GM12878 (cell line): ENCODE measurements around the gene HOATZ. TPM values are rescaled to one million over a fixed set of nuclear protein-coding genes. Genes with fewer than 3 reads are reported as not detected.

ENCODE experiments used
- ASH2L ChIP-seq: fragments of 300-600, 200-600 bp; sonication (generic); IDR thresholded peaks from 2 replicates; pipeline ENCODE4 v1.6.1; 2017; ENCODE audit warnings: low read depth, mild to moderate bottlenecking, borderline replicate concordance
- KAT2A ChIP-seq: conservative IDR thresholded peaks from 2 replicates; pipeline ENCODE4 v1.6.1; 2011; ENCODE audit warnings: low read depth, low read length; ENCODE audit not compliant: control insufficient read depth
- NR2C1 ChIP-seq: fragments of 450-650 bp; IDR thresholded peaks from 2 replicates; pipeline ENCODE4 v1.6.1; 2017; ENCODE audit warnings: antibody characterized with exemption, mild to moderate bottlenecking, moderate library complexity
- NRF1 ChIP-seq: conservative IDR thresholded peaks from 2 replicates; pipeline ENCODE4 v1.6.1; 2011; ENCODE audit warnings: mild to moderate bottlenecking, low read depth, low read length, improper control_type of control experiment
- SMARCA5 ChIP-seq: fragments of 450-650 bp; IDR thresholded peaks from 2 replicates; pipeline ENCODE4 v1.6.1; 2017; ENCODE audit warnings: mild to moderate bottlenecking
- ZNF217 ChIP-seq: fragments of 450-650 bp; IDR thresholded peaks from 2 replicates; pipeline ENCODE4 v1.6.1; 2017; ENCODE audit warnings: antibody characterized with exemption, mild to moderate bottlenecking
- polyA plus RNA-seq, 11 experiments: library from polyadenylated mRNA; depleted of rRNA in 4 of 11; unstranded in 6 of 11; stranded (reverse) in 5 of 11; fragments of >200 nt; fragmentation: Nextera tagmentation in 4 of 11; fragmentation: Illumina TruSeq in 1 of 11; extraction: Ambion mirVana in 4 of 11; extraction: Trizol in 1 of 11; gene quantifications; 1 replicate in 1 of 11; 2 replicates in 10 of 11; pipeline versions ENCODE4 v1.2.1 to v1.2.3, GENCODE V29; 2011 to 2016; ENCODE audit warnings: inconsistent platforms in 2 of 11, missing spikeins in 2 of 11, low read depth in 1 of 11
- total RNA-seq, 4 experiments: library from RNA; depleted of rRNA in 3 of 4; stranded (reverse); fragments of >200 nt in 3 of 4; fragmentation: Illumina TruSeq in 1 of 4; extraction: Trizol in 1 of 4; gene quantifications; 2 replicates each; pipeline versions ENCODE4 v1.2.1 to v1.2.3, GENCODE V29; 2013 to 2021
- TF ChIP-seq, protein P1 (sequence below): fragments of 450-650 bp; IDR thresholded peaks from 2 replicates; pipeline ENCODE4 v1.6.1; 2017; ENCODE audit warnings: mild to moderate bottlenecking, moderate library complexity
- TF ChIP-seq, protein P2 (sequence below): fragments of 150-350 bp; IDR thresholded peaks from 2 replicates; pipeline ENCODE4 v1.6.1; 2014; ENCODE audit warnings: mild to moderate bottlenecking, low read depth, low read length
- TF ChIP-seq, protein P3 (sequence below): IDR thresholded peaks from 2 replicates; pipeline ENCODE4 v1.6.1; 2011; ENCODE audit warnings: borderline replicate concordance, low read depth, mild to moderate bottlenecking, moderate library complexity, mixed read lengths, low read length; ENCODE audit not compliant: insufficient read depth; ENCODE audit errors: extremely low read length
- TF ChIP-seq, protein P4 (sequence below): fragments of 450-650 bp; IDR thresholded peaks from 2 replicates; pipeline ENCODE4 v1.6.1; 2016; ENCODE audit warnings: mild to moderate bottlenecking

The HOATZ gene
- total and polyA plus RNA-seq, 10 of the 15 experiments (the other 5 are each of a cell fraction or from before 2014, with no cell fraction given), result 0.28 TPM; not detected in 9

DNA sequence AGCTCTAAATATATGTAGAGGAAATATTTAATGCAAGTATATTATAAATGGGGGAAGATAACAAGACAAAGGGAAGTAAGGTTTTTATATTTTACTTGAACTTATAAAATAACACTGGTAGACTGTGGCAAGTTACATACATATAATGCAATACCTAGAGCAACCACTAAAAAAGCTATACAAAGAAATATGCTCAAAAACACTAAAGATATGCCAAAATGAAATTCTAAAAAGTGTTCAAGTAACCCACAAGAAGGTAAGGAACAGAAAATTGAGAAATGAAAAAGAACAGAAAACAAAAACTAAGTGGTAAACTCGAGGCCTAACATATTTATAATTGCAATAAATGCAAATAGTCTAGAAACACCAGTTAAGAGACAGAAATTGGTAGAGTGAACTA is 34.9 kb upstream of the HOATZ start (continued):
- TF ChIP-seq, protein P1, sequence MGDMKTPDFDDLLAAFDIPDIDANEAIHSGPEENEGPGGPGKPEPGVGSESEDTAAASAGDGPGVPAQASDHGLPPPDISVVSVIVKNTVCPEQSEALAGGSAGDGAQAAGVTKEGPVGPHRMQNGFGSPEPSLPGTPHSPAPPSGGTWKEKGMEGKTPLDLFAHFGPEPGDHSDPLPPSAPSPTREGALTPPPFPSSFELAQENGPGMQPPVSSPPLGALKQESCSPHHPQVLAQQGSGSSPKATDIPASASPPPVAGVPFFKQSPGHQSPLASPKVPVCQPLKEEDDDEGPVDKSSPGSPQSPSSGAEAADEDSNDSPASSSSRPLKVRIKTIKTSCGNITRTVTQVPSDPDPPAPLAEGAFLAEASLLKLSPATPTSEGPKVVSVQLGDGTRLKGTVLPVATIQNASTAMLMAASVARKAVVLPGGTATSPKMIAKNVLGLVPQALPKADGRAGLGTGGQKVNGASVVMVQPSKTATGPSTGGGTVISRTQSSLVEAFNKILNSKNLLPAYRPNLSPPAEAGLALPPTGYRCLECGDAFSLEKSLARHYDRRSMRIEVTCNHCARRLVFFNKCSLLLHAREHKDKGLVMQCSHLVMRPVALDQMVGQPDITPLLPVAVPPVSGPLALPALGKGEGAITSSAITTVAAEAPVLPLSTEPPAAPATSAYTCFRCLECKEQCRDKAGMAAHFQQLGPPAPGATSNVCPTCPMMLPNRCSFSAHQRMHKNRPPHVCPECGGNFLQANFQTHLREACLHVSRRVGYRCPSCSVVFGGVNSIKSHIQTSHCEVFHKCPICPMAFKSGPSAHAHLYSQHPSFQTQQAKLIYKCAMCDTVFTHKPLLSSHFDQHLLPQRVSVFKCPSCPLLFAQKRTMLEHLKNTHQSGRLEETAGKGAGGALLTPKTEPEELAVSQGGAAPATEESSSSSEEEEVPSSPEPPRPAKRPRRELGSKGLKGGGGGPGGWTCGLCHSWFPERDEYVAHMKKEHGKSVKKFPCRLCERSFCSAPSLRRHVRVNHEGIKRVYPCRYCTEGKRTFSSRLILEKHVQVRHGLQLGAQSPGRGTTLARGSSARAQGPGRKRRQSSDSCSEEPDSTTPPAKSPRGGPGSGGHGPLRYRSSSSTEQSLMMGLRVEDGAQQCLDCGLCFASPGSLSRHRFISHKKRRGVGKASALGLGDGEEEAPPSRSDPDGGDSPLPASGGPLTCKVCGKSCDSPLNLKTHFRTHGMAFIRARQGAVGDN, result no peak
- TF ChIP-seq ASH2L, result no peak
- no peak for TF ChIP-seq KAT2A
- TF ChIP-seq, protein P2, sequence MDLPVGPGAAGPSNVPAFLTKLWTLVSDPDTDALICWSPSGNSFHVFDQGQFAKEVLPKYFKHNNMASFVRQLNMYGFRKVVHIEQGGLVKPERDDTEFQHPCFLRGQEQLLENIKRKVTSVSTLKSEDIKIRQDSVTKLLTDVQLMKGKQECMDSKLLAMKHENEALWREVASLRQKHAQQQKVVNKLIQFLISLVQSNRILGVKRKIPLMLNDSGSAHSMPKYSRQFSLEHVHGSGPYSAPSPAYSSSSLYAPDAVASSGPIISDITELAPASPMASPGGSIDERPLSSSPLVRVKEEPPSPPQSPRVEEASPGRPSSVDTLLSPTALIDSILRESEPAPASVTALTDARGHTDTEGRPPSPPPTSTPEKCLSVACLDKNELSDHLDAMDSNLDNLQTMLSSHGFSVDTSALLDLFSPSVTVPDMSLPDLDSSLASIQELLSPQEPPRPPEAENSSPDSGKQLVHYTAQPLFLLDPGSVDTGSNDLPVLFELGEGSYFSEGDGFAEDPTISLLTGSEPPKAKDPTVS, result no peak
- no peak for TF ChIP-seq NR2C1
- no peak for TF ChIP-seq NRF1
- TF ChIP-seq SMARCA5, result no peak
- TF ChIP-seq, protein P3, sequence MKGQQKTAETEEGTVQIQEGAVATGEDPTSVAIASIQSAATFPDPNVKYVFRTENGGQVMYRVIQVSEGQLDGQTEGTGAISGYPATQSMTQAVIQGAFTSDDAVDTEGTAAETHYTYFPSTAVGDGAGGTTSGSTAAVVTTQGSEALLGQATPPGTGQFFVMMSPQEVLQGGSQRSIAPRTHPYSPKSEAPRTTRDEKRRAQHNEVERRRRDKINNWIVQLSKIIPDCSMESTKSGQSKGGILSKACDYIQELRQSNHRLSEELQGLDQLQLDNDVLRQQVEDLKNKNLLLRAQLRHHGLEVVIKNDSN, result no peak
- TF ChIP-seq ZNF217, result no peak
- TF ChIP-seq, protein P4, sequence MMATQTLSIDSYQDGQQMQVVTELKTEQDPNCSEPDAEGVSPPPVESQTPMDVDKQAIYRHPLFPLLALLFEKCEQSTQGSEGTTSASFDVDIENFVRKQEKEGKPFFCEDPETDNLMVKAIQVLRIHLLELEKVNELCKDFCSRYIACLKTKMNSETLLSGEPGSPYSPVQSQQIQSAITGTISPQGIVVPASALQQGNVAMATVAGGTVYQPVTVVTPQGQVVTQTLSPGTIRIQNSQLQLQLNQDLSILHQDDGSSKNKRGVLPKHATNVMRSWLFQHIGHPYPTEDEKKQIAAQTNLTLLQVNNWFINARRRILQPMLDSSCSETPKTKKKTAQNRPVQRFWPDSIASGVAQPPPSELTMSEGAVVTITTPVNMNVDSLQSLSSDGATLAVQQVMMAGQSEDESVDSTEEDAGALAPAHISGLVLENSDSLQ, result no peak
